ENCODE data around the gene EMD. TPM values are rescaled to one million over a fixed set of nuclear protein-coding genes. Genes with fewer than 3 reads are reported as not detected.

Gene EMD
- total RNA-seq, result 61.8 and 75.8 TPM in 2 replicates

GRCh38 chrX:154378799-154379568 is at the start of gene EMD:
Gene EMD (plus strand): TSS chrX:154379295. CDS start chrX:154379485, 190 bp downstream.

GRCh38 chrX:154374313-154375155 is 4.6 kb upstream of the EMD start, which contains the start of gene FLNA:
Gene FLNA (minus strand): TSS chrX:154374634. CDS start chrX:154371245, 3,389 bp downstream.

GRCh38 chrX:154397888-154398667 is 19.0 kb downstream of the EMD start, which contains the start of gene RPL10:
Gene RPL10 (plus strand): TSS chrX:154398377. CDS start chrX:154398520, 143 bp downstream.

GRCh38 chrX:154409222-154409871 is 30.3 kb downstream of the EMD start, which contains the start of gene DNASE1L1:
Gene DNASE1L1 (minus strand): TSS chrX:154409254. CDS start chrX:154405568, 3,686 bp downstream.

GRCh38 chrX:154428176-154429171 is 49.4 kb downstream of the EMD start, which contains the start of gene ATP6AP1:
Gene ATP6AP1 (plus strand): TSS chrX:154428677. CDS start chrX:154428693, 16 bp downstream.

Other genes with a start within 250 kb of the EMD start
- gene OPN1LW, start 235.1 kb upstream of the EMD start, total RNA-seq, result not detected in 2 replicates
- not detected in 2 replicates for gene OPN1MW, start 196.7 kb upstream of the EMD start, total RNA-seq
- gene OPN1MW2, start 159.5 kb upstream of the EMD start, total RNA-seq, result not detected in 2 replicates
- gene OPN1MW3, start 121.7 kb upstream of the EMD start, total RNA-seq, result not detected in 2 replicates
- not detected in 2 replicates for gene TEX28, start 84.2 kb upstream of the EMD start, total RNA-seq
- 0.07 and 0.44 TPM in 2 replicates for gene TKTL1, start 83.5 kb upstream of the EMD start, total RNA-seq
- gene FLNA, start 4.7 kb upstream of the EMD start, total RNA-seq, result 1,675 and 1,864 TPM in 2 replicates
- 5,610 and 5,786 TPM in 2 replicates for gene RPL10, start 19.1 kb downstream of the EMD start, total RNA-seq
- 98.5 and 105 TPM in 2 replicates for gene DNASE1L1, start 30.0 kb downstream of the EMD start, total RNA-seq
- 22.0 and 22.3 TPM in 2 replicates for gene TAFAZZIN, start 32.2 kb downstream of the EMD start, total RNA-seq
- 69.8 and 73.5 TPM in 2 replicates for gene ATP6AP1, start 49.4 kb downstream of the EMD start, total RNA-seq
- gene GDI1, start 57.9 kb downstream of the EMD start, total RNA-seq, result 67.5 and 88.0 TPM in 2 replicates
- gene FAM50A, start 64.8 kb downstream of the EMD start, total RNA-seq, result 57.8 and 62.8 TPM in 2 replicates
- 4.5 and 4.9 TPM in 2 replicates for gene PLXNA3, start 79.0 kb downstream of the EMD start, total RNA-seq
- 39.2 and 46.4 TPM in 2 replicates for gene LAGE3, start 100.0 kb downstream of the EMD start, total RNA-seq
- gene UBL4A, start 107.3 kb downstream of the EMD start, total RNA-seq, result 45.2 and 53.7 TPM in 2 replicates
- gene SLC10A3, start 111.3 kb downstream of the EMD start, total RNA-seq, result 35.6 and 40.2 TPM in 2 replicates
- gene FAM3A, start 136.9 kb downstream of the EMD start, total RNA-seq, result 26.4 and 27.4 TPM in 2 replicates
- 75.2 and 82.4 TPM in 2 replicates for gene G6PD, start 167.6 kb downstream of the EMD start, total RNA-seq
- gene IKBKG, start 168.3 kb downstream of the EMD start, total RNA-seq, result 17.9 and 41.4 TPM in 2 replicates
- gene CTAG1A, start 205.8 kb downstream of the EMD start, total RNA-seq, result not detected in 2 replicates
- not detected in 2 replicates for gene CTAG1B, start 240.0 kb downstream of the EMD start, total RNA-seq

Measured in mammary microvascular endothelial cell (primary cell).